ENCODE results near the gene RP9. TPM values are rescaled to one million over a fixed set of nuclear protein-coding genes. Genes with fewer than 3 reads are reported as not detected.
A peak's percentile ranks its signal among the peaks of the same experiment; 100 is the strongest.

Gene RP9, protein sequence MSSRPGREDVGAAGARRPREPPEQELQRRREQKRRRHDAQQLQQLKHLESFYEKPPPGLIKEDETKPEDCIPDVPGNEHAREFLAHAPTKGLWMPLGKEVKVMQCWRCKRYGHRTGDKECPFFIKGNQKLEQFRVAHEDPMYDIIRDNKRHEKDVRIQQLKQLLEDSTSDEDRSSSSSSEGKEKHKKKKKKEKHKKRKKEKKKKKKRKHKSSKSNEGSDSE
- total RNA-seq: 1 to 10 TPM; 9.5 to 9.9 TPM
- long read RNA-seq, transcript RP9-201 (6 exons, 1,121 nt): major isoform, 11 of 14 reads
- long read RNA-seq, partial matches to known transcripts: 0 of 14 reads
- long read RNA-seq, other reads (novel, unspliced or antisense): 3 of 14 reads

GRCh38 chr7:33109005-33109757 lies at the start of gene RP9:
Gene RP9, minus strand, starts transcription at chr7:33109404. Its CDS starts 32 bp downstream, at chr7:33109372.
- intact Hi-C loops (cut with DNase I, micrococcal nuclease): no loop called here
- DNase-seq: peak; percentile 57 to 74
- ATAC-seq: peak; percentile 88

DNA sequence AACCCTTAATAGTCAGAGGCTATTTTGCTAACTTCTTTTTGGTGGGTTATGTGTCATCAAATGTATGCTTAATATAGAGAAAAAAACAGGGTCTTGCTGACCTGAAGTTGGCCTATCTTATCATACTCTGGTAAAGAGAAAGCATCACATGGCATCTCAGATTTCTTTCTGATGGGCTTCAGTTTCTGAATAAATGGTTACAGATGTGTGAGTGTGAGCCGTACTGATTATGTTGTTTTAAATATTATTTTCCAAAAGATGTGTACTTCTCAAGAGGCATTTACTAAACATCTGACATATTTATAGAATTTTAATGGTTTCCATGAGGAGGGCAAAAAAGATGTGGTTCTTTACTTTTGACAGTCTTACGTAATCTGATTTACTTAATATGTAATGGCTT lies 48.6 kb upstream of the RP9 start:
- ATAC-seq: no peak

DNA sequence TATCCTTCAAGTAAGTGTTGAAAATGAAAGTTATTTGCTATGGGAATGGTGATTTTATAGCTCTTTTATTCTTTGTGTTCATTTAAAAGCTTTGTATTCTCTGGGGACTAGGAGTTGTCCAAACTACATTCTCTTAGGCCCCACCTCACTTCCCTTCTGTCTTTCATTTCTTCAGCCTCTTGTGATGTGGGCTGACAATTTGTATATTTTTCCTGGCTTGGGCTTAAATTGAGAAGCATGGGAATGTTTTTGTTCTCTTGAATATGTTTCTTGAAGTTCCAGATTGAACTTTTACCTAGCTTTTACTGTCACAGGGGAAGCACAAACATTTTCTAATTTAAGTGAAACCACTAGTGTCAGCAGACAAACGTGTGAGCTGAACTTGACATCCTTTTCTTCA lies 48.1 kb upstream of the RP9 start:
- intact Hi-C loops (cut with DNase I, micrococcal nuclease): no loop called here
- ATAC-seq: no peak
- DNase-seq: no peak

More for the DNA sequence above, 48.6 kb upstream of the RP9 start:
- no peak for DNase-seq
- intact Hi-C loops (cut with DNase I, micrococcal nuclease): no loop called here

GRCh38 chr7:33156441-33156840 lies 47.2 kb upstream of the RP9 start:
- DNase-seq (no peak), ATAC-seq (no peak)
- intact Hi-C loops (cut with DNase I, micrococcal nuclease): no loop called here

- no peak for DNase-seq
- intact Hi-C loops (cut with DNase I, micrococcal nuclease): no loop called here
- no peak for ATAC-seq
These were observed 46.6 kb upstream of the RP9 start for GRCh38 chr7:33155811-33156210.

DNA sequence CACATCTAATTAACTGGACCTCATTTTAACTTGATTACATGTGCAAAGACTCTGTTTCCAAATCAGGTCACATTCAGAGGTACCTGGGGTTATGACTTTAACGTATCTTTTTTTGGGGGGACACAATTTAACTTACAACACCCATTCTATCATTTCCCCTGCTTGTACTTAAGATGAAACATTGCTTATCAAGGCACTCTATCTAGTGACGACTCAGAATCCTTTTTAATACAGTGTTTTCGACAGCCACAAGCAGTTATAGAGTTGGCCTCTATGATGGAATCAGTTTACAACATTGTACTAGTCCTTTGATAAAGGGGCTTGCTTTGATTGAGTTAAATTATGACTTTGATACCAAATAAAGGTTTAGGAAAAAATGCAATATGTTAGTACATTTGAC lies 42.9 kb upstream of the RP9 start:
- intact Hi-C loops (cut with DNase I, micrococcal nuclease): no loop called here
- ATAC-seq (no peak), DNase-seq (no peak)

- ATAC-seq (no peak), DNase-seq (no peak)
- intact Hi-C loops (cut with DNase I, micrococcal nuclease): no loop called here
These were observed 36.0 kb upstream of the RP9 start for GRCh38 chr7:33145156-33145555.

GRCh38 chr7:33143996-33144718 lies 35.0 kb upstream of the RP9 start:
- intact Hi-C loops (cut with DNase I, micrococcal nuclease): no loop called here
- DNase-seq: no peak

DNA sequence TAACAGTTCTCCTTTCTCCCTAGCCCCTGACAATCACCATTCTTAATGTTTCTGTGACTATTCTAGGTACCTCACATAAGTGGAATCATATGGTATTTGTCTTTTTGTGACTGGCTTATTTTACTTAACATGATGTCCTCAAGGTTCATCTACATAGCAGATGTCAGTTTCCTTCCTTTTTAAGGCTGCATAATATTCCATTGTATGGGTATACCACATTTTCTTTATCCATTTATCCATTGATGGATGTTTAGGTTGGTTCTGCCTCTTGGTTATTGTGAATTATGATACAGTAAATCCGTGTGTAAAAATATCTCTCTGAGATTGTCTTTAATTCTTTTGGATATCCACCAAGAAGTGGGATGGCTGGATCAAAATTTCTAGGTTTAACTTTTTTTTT lies 33.4 kb upstream of the RP9 start:
- DNase-seq (no peak), ATAC-seq (no peak)
- intact Hi-C loops (cut with DNase I, micrococcal nuclease): no loop called here

More at GRCh38 chr7:33143996-33144718, 35.0 kb upstream of the RP9 start:
- ATAC-seq: no peak

DNA sequence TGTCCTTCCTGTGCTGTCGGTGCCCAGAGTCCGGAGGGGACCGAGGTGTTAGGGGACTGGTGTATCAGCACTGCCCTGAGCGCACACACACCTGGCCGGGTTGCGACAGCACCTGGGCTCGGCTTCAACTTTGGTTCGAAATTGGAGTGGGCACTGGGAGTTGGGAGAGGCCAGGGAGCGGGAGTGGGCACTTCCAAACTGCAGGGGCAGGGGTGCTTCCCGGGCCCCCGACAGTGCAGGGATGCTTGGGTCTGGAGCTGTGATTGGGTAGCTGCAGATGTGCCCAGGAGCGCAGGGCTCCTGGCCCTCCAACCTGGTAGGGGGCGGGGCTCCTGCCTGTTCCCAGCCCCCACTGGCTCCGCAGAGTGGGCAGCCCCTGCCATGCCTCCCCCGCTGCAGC lies 27.9 kb upstream of the RP9 start:
- intact Hi-C loops (cut with DNase I, micrococcal nuclease): no loop called here
- ATAC-seq (no peak), DNase-seq (no peak)

DNA sequence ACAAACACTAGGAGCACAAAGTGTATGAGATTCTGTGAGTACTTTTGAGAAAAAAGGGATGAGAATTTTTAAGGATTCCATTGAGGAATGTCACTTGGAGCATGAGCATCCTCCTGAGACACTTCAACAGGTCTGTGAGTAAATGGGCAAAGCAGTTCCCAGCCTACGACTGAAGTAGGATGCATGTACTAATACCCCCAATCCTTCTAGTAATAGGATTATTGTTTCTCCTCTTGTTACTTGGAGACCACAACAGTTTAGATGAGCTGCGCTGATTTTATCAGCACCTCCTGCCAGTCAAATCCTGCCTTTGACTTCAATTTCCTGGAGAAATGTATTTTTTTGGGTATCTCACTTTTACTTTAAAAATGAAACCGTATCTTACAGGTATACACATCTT lies 21.0 kb upstream of the RP9 start:
- DNase-seq: no peak
- intact Hi-C loops (cut with DNase I, micrococcal nuclease): no loop called here
- no peak for ATAC-seq

GRCh38 chr7:33129806-33130153 lies 20.6 kb upstream of the RP9 start:
- intact Hi-C loops (cut with DNase I, micrococcal nuclease): no loop called here
- ATAC-seq (no peak), DNase-seq (no peak)

- intact Hi-C loops (cut with DNase I, micrococcal nuclease): no loop called here
- ATAC-seq: peak; percentile 97
- peak; percentile 95 to 98 for DNase-seq
These were observed 20.0 kb upstream of the RP9 start, which contains the start of gene BBS9 for GRCh38 chr7:33128990-33129805. Gene BBS9, plus strand, starts transcription at chr7:33129564. Its CDS starts 16,689 bp downstream, at chr7:33146253.

- intact Hi-C loops (cut with DNase I, micrococcal nuclease): no loop called here
- DNase-seq (no peak), ATAC-seq (no peak)
These were observed 19.4 kb upstream of the RP9 start for GRCh38 chr7:33128631-33128989.

- ATAC-seq (no peak), DNase-seq (no peak)
- intact Hi-C loops (cut with DNase I, micrococcal nuclease): no loop called here
These were observed 17.9 kb upstream of the RP9 start for GRCh38 chr7:33127085-33127484.

DNA sequence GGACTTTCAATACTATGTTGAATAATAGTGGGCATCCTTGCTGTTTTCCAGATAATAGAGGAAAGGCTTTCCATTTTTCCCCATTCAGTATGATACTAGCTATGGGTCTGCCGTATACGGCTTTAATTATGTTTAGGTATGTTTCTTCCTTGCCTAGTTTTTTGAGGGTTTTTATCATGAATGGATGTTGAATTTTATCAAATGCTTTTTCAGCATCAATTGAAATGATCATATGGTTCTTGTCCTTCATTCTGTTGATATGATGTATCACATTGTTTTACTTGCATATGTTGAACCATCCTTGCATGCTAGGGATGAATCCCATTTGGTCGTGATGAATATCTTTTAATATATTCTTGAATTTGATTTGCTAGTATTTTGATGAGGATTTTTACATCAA lies 9.2 kb upstream of the RP9 start:
- DNase-seq: no peak
- intact Hi-C loops (cut with DNase I, micrococcal nuclease): no loop called here
- ATAC-seq: no peak

- ATAC-seq: no peak
- intact Hi-C loops (cut with DNase I, micrococcal nuclease): no loop called here
- DNase-seq: no peak
These were observed 5.8 kb upstream of the RP9 start for GRCh38 chr7:33114976-33115375.

DNA sequence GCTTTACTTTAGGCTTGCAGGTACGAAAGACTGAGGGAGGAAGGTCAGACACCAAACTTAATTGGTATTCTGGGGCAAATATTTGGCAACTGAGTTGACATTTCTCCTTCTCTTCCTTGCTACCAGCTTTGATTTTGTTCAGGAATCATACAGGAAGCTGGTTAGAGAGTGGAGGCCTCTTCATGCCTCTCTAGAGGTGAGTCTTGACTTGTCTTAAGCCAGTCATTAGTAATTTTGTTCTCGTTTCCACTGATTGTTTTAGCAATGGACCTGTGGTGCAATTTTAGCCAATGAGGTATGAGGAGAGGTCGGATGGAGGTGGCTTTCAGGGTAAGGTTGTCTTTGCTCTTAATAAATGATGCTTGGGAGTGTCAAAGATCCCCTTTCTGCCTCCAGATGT lies 2.4 kb upstream of the RP9 start:
- intact Hi-C loops (cut with DNase I, micrococcal nuclease): no loop called here
- ATAC-seq (no peak), DNase-seq (no peak)

DNA sequence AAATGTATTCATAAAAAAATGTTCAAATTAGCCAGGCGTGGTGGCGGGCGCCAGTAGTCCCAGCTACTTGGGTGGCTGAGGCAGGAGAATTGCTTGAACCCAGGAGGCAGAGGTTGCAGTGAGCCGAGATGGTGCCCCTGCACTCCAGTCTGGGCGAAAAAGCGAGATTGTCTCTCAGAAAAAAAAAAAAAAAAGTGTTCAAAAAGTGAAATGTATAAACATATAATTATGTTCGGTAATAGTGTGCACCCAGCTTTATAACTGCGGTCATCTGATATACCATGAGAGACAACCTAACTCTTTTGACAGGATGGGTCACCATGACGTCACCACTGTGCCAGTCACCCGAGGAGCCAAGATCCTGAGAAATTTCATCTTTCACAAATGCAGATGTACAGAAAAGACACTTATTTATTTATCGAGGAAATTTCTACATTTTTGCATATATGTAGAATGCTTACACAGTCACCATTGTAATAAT lies 594 bp upstream of the RP9 start:
- ATAC-seq (no peak), DNase-seq (no peak)
- intact Hi-C loops (cut with DNase I, micrococcal nuclease): no loop called here
